IPS-NIHi7 (cell line): ENCODE data around the gene CLTB.

Experiments
- DNase-seq: peaks from one replicate; pipeline ENCODE4 v3.0.0; 2012; ENCODE audit warnings: mixed read lengths; ENCODE audit errors: extremely low spot score

Gene CLTB

DNA sequence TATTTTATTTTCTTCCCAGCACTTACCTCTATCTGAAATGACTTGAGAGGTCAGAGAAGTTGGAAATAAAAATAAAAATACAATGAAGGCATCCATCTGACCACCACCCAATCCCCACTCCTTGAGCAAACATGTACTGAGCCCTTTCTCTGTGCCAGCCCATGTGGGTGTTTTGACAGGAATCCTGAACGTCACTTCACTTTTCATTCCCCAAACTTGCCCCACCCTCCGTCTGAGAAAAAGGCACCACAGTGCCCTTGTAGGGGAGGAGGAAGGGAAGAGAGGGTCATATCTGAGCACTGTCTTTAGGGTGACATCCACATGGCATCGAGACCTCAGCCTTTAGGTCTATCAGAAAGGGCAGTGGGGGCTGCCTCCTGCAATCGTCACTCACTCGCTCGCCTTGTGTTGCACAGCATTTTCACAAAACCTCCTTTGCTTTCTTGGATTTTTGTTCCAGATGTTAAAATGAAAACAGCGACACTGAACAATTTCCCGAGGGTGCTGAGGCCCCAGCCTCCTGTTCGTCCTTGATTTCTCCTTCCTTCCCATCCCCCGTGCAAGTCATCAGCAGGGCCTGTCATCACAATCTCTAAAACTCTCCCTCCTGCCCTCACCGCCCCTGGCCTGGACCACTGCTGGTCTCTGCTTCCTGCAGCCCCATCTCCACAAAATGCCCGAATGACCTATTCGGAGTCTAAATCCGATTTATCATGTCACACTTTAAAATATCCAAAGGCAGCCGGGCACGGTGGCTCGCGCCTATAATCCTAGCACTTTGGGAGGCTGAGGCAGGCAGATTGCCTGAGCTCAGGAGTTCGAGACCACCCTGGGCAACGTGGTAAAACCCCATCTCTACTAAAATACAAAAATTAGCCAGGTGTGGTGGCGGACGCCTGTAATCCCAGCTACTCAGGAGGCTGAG is 14.8 kb downstream of the CLTB start:
- no peak for DNase-seq

DNA sequence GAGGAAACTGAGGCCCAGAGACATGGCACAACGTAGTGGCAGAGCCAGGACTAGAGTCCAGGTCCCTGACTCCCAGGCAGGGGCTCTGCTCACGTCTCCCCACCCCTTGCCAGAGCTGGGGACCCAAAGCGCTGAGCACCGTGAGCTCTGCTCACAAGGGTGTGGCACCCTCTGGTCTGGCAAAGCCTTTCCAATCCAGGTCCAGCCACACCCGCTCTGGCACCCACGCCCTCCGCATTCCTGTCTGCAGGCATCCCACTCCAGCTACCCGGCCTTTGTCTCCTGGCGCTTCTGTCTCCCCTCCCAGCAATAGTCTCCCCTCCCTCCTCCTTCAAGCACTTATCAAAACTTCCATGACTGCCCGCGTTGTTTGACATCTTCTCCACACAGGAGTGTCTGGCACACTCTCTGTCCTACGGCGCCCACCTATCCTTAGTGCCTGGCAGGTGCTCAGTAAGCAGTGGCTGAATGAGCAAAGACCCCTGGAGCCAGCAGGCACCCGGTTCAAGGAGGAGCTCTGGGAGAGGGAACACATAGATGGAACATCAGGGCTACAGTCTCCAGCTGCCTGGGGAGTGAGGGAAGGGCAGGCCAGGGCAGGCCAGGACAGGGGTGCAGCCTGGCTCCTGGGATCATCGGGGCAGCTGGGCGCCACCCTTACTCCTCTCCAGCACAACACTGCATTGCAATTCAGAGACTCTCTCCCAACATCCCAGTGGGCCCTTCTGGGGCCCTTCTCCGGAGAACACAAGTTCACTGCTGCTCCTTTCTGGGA is 15.8 kb downstream of the CLTB start:
- DNase-seq = no peak

GRCh38 chr5:176397736-176398420 is 18.5 kb downstream of the CLTB start:
- DNase-seq = no peak

GRCh38 chr5:176396330-176396729 is 20.0 kb downstream of the CLTB start:
- no peak for DNase-seq

DNA sequence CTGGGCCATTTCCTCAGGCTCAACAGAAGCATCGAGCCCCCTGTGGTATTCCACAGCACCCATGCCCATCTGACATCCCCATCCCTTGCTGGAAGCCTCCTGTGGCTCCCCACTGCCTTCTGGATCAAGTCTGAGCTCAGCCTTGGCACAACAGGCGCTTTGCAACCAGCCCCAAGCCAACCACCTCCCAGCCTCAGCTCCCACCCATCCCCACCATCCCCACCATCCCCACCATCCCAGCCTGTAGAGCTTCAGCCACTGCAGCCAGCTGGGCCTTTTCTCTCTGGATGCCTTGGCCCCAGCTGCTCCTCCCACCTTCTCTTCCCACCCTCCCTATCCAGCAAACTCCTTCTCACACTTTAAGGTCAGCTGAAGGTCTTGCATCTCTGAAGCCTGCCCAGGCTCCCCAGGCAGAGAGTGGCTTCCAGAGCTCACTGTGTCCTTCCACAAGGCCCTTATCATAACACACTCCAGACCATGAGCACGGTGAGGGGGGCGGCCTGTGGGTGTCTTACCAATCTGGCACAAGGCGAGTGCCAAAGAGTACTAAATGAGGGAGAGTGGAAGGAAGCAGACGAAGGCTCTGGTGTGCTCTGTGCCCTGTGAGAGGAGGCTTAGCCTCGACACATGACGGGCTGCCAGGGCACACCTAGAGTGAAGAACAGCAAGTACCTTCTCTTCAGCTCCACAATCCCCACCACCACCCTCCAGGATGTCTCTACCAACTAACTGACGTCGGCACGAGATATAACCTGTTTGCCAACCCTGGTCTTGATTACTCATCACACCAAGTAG is 21.3 kb downstream of the CLTB start:
- no peak for DNase-seq

DNA sequence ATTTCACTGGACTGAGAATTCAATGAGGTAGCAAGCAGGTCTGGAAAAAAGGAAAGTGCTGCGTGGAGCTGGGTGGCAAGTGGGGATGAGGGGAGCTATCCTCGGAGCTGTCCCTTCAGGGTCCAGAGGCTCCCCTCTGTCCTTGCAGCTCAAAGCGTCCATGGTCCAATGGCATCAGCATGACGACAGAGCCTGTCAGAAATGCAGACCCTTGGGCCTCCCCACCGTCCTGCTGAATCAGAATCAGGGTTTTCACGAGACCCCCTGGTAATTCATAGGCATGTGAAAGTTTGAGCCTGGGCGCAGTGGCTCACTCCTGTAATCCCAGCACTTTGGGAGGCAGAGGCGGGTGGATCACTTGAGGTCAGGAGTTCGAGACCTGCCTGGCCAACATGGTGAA is 22.2 kb downstream of the CLTB start:
- DNase-seq = no peak

GRCh38 chr5:176392526-176392925 is 23.8 kb downstream of the CLTB start:
- DNase-seq = no peak

DNA sequence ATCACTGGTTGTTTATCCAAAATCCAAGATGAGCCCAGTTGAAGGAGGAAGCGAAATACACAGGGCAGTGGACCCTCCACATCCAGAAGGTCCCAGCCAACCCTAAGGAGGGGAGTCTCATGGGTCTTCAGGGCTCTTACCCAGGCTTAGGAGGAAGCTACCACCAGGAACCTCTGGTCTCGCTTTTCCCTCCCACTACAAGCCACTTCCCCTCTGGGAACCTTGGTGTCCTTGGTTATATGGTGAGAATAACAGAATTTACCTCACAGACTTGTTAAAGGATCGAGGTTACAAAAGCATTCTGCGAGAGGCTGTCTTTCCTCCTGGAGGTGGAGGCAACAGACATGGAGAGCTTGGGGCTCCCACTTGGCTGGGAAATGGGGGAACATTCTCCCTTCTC is 24.3 kb downstream of the CLTB start:
- DNase-seq = no peak

GRCh38 chr5:176391479-176391878 is 24.9 kb downstream of the CLTB start:
- DNase-seq = no peak

DNA sequence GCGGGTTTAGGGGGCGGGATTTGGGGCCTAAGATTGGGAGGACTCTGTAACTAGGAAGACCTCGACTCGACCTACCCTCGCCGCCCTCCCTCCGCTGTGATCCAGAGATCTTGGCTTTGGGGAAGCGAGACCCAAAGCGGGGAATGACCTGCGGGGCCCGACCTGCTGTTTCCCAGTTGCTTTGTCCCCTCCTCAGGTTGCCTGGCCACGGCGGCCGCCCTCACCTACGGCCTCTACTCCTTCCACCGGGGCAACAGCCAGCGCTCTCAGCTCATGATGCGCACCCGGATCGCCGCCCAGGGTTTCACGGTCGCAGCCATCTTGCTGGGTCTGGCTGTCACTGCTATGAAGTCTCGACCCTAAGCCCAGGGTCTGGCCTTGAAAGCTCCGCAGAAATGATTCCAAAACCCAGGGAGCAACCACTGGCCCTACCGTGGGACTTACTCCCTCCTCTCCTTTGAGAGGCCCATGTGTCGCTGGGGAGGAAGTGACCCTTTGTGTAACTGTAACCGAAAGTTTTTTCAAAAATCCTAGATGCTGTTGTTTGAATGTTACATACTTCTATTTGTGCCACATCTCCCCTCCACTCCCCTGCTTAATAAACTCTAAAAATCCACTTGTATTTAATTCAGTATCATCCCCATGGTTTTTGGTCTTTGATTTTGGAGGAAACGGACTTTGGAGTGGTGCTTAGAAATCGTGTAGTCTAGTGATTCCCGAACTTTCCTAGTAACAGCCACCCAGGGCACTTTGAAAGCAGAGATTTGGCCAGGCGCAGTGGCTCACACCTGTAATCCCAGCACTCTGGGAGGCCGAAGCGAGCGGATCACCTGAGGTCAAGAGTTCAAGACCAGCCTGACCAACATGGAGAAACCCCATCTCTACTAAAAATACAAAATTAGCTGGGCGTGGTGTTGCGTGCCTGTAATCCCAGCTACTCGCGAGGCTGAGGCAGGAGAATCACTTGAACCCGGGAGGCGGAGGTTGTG is 26.9 kb downstream of the CLTB start:
- no peak for DNase-seq

- DNase-seq = peak; percentile 98
Observed at GRCh38 chr5:176388444-176389134, 27.8 kb downstream of the CLTB start, which contains the start of the genes HIGD2A and NOP16. Gene HIGD2A (plus strand): TSS chr5:176388751. CDS start chr5:176388820, 69 bp downstream. Gene NOP16 (minus strand): TSS chr5:176388598. CDS start chr5:176388539, 59 bp downstream.

GRCh38 chr5:176388003-176388443 is 28.3 kb downstream of the CLTB start:
- DNase-seq = peak; percentile 60

DNA sequence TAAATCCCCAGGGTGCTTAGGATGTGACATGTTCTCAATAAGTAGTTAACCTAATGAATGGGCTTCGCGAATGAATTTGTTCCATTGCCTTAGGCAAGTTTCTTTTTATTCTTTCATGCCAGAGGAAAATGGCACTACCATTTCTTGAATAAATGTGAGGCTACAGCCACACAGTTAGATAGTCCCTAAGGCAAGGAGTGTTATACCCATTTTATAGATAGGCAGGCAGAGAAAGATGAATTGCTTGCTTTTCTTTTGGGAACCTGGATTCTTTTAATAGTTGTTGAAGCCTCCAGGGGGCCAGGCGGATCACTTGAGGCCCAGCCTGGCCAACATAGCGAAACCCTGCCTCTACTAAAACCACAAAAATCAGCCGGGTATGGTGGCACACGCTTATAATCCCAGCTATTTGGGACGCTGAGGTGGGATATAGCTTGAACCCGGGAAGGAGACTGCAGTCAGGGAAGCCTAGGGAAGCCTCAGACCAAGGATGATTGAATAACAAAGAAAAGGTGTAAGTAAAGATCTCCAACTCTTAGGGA is 28.9 kb downstream of the CLTB start:
- DNase-seq = no peak

DNA sequence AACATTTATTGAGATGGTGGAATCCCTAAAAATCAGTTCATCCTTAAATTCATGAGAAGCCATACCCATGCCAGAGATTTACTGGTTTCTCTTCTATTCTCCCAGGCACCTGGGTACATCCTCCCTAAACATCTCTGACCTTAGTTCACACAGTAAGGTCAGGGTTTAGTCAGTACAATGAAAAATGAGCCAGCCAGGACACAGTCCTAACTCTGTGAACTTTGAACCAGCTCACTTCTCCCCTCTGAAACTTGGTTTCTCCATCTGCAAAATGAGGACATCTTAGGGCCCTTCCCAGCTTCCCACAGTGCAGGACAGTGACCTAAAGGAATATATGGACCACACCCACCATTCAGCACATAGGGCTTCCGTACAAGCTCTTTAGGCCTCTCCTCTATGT is 29.8 kb downstream of the CLTB start:
- no peak for DNase-seq

DNA sequence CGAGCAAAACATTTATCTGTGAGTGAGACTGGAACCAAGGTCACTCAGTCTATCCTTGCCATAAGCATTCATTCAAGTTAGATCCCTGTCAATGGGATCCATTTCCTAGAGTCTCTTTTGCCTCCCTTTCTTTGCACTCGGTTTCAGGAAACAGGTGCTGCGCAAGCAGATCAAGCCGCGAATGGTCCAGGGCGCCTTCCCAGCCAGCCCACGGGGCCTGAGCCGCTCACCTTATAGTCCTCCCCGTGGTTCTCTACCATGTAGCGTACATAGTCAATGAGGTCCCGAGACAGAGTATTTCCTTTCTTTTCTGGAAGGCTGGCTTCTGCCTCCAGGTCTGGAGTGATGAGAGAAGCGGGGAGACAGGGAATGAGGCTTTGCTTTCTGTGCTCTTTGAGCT is 31.3 kb downstream of the CLTB start:
- DNase-seq = no peak

GRCh38 chr5:176384366-176384930 is 31.9 kb downstream of the CLTB start:
- DNase-seq = no peak

DNA sequence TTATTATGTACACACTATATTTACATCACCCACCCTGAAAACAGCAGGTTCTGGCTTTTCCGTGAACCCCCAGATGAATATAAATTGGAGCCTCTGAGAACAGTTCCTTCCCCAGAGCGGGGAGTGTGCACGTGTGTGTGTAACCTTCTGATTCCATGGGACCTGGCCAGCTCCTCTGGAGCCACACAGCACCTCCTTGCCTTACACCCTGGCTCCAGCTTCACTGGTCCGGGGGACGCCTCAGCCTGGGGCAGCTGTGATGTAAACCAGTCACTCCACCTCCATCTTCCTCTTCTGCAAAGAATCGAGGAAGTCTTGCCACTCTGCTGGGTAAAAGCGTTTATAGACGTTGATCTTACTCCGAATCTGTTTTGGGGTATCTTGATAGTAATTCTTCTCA is 32.4 kb downstream of the CLTB start:
- no peak for DNase-seq

- DNase-seq = no peak
Observed at GRCh38 chr5:176383248-176383905, 33.0 kb downstream of the CLTB start.
